Left hindlimb (tissue), 1 donor: Measurements from ENCODE around the gene PEX6.
A peak's percentile ranks its signal among the peaks of the same experiment; 100 is the strongest.

Source experiments
- DNase-seq: peaks from one replicate; pipeline ENCODE4 v3.0.0-alpha.2; 2018

Gene PEX6

DNA sequence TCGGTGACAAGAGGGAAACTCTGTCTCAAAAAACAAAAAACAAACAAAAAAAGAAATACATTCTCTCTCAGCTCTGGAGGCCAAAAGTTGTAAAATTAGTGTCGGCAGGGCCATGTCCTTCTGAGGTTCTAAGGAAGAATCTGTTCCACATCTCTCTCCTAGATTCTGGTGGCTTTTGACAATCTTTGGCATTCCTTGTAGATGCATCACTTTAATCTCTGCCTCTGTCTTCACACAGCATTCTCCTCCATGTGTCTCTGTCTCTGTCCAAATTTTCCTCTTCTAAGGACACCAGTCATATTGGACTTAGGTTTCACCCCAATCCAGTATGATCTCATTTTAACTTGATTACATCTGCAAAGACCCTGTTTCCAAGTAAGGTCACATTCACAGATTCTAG lies 14.5 kb upstream of the PEX6 start:
- DNase-seq: no peak

DNA sequence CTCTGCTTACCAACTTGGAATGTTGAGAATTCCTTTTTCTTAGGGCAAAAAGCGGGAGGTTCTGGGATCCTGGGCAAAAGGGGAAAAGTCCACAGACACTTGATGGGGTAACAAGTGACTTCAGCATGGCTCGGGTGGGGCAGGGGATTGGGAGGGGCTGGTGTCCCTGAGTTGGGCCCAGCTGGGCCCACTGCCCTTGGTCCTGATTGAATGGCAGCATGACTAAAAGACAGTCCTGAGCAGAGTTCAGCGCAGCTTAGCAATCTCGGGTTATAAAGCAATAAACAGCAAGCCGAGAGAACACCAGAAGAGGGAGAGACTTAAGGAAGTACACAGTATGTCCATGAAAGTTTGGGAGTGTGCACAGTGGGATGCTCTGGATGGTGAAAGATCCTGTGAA lies 10.9 kb upstream of the PEX6 start:
- no peak for DNase-seq

DNA sequence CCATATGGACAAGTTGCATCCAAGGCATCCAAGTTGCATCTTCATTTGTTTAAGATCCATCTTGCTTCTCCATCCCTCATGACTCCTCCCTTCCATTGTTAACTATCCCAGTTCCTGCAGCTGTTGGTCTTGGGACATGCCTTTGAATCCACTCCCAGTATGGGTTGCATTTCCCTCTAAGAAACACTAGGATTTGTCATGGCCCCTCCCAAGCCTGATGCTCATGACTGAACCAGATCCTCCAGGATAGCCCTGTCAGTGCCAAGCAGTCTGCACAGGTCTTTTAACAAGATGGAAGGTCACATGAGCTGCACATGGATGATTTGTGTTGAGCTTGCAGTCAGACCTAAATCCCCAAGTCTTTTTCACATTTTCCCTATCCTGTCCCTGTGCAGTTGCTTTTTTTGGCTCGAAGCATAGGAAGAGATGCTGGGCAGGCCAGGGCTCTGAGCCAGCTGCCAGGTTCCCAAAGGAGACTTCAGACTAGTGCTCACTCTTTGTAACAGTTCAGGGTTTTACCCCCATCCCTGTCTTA lies 9.6 kb upstream of the PEX6 start:
- no peak for DNase-seq

DNA sequence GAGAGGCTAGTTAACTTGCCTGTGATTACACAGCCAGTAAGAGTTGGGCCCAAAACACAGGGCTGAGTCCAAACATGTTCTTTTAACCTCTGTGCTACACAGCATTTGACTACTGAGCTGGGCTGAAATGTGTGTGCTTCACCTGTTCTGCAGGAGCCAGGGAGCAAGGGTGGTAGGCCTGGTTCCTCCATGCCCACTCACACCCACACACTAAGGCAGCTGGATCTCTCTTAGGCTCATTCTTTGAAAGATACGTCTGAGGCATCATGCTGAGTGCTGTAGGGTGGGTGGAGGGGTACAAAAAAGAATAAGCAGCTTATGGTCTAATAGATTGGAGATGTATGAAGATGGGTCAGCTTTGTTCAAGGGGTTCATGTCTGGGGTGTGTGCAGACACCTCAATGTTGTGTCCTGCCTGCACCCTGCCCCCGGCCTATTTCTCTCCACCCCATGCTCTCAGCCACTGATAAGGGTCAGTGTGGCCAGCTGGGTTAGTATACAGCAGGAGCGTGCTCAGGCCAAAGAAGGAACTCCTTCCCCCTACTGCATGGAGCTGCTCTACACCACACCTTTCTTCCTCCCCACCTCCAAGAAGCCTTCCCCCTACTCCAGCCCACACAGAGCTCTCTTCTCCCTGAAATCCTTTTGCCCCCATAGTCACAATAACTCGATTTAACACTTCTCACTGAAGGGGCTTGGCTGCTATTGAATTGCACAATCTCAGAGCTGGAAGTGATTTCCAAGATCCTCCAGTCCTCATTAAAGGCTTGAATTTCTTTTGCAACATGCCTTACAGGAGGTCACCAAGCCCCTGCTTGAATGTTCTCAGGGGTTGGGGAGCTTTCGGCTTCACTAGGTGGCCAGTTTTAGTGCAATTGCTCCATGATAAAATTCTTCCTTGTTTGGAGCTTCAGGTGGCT lies 8.8 kb upstream of the PEX6 start:
- no peak for DNase-seq

DNA sequence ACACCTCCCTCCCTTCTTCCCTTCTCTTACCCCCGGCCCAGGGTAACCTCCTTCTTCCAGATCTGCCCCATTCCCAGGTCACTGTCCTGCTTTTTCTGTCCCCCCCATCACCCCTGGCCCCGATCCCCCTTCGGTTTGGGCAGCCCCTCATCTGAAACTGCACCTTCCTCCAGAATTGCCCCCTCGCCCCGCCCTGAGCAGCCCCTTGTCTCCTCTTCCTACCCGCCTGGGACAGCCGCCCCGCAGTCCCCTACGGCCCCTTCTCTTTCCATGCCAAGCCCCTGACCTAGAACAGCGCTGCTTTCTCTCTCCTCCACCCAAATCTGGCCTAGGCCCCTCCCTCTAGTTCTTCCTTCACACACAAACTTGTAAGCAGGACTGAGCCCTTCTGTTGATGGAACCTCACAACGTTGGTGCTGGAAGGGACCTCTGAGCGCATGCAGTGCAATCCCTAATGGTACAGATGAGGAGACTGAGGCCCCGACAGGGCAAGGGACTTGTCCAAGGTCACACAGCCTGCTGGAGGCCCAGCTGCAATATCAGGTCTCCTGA lies 6.0 kb upstream of the PEX6 start:
- DNase-seq: no peak

DNA sequence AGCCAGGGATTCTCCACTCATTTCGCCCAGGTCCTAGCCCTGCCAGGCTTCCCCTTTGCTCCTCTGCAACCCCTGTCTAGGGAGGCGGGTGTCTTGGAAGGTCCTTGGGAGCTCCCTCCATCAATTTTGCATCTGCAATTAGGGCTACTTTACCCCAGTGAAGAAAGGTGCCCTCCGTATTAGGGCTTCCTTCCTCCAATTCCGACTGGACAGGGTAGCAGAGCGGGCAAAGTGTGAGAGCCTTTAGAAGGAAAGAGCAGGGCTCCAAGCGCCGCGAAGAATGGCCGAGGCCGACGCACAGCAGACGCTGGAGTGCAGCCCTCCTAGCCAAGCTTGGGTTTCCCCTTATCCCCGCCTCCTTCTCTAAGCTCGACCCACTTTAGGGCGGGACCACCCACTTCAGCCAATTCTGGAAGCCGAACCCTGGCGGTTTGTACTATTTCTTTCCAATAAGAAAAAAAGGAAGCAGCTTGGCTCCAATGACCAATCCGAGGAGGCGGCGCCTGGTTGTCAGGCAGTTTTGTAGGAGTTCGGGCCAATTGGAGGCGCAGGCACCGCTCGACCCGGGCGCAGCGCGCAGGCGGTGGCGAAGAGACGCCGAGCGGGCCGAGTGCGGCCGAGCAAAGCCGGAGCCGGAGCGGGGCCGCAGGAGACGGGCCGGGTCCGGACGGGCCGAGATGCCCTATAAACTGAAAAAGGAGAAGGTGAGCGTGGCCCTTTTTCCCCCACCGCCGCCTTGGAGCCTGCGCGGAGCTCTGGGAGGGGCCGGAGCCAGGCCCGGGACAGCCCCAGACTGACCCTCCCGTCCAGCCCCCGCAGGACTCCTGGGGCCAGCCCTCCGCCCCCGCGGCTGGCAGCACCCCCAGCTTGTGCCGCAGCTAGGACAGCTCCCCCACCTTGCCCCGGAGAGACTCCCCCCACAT lies 5.3 kb upstream of the PEX6 start, which contains the start of gene PPP2R5D:
Gene PPP2R5D (plus strand): TSS at position 570 of the 923 bp plus-strand sequence. CDS start 108 bp downstream, at position 678.
- peak; percentile 98 for DNase-seq

DNA sequence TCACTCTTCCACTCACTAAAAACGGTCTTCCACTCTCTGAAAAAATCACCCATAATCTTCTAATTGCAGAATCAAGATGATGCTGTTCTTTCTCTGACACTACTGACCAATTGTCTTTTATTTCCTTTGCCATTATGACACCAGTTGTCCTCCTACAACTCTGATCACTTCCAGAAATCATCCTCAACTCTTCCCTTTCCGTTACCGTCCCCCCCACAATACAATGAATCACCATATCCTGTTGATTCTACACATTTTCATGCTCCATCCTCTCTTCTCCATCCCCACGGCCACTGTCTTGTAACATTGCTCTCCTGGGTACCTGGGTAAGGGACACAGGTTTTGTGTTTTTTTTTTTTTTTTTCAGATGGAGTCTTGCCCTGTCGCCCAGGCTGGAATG lies 2.9 kb upstream of the PEX6 start:
- DNase-seq: no peak

DNA sequence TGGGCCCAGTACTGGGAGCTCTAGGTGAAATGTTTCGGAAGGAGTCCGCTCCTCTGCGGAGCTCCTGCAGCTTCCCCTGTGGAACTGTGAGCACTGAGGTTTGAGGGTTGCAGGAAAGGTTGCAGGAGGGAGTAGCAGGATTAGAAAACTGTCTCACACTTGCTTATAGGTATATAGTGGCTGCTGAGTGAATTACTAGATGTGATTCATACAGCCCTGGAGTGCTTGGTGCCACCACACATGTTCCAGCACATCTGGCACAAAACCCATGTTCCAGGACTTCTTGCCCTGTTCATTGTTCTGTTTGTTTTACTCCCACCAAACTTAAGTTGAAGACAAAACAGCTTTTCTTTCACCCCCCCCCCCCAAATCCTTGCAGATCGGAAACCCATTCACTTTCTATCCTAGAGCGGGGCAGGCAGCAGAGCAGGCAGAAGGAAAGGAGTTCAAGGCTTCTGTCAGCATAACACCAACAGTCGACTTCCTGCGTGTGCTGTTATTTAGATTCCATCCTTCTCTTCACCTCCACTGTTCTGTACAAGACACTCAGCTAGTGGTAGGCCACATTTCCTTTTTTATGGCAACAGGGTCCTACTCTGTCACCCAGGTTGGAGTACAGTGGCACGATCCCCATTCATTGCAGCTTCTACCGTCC lies 669 bp upstream of the PEX6 start:
- no peak for DNase-seq

DNA sequence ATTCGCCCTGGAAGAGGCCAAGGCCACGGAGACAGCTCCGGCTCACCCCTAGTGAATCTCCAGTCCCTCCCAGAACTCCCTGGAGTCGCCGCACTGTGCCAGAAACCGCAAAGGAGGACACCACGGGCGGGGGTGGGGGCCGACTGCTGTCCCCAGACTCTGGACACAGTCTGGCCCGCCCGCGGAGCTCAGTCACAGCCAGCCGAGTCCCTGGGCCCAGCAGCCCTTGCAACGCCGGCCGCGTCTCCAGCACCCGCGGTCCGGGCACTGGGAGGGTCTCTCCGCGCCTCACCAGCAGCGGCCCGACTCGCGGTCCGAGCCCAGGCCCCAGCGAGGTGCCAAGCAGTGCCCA lies 518 bp downstream of the PEX6 start:
- no peak for DNase-seq

DNA sequence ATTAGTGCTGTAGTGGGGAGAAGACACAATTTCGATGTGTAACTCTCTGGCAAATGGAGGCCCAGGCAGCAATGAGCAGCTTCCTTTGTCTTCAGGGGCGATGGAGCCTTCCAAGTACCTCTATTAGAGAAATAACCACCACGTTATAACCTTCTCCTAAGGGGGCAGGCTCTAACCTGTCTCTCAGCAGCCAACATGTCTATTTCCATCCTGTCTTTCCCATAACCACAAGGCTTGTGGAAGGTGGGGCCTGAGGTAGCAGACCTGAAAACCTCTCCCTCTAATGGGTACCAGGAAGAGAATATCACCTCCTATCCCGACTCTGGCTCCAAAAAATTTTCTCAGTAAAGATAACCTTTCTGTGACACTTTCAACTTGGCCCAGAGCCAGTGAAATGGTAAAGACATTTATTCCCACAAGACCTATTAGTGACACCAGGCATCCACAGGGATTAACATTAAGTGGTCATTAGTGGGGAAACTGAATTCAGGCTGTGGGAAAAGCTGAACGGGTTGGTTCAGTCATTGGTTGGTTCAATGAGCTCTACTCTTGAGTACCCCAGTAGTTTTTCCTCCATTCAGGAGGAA lies 4.0 kb downstream of the PEX6 start:
- DNase-seq: no peak

DNA sequence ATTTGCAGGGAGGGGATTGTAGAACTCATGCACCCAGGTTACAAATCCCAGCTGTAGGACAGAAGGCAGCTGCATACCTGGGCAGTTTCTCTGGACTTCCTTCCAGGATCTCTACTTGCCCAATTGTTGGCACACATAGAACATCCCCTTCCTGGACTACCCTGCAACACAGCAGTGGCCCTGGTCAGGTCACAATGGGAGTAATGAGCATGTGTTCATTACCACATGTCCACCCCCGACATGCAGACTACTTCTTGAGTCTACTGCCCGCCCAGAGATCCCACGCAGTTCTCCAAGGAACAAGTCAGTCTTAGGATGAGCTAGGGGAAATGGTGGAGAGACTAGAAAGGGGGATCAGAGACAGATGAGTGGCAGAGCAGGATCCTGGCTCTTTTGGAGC lies 5.1 kb downstream of the PEX6 start:
- no peak for DNase-seq

DNA sequence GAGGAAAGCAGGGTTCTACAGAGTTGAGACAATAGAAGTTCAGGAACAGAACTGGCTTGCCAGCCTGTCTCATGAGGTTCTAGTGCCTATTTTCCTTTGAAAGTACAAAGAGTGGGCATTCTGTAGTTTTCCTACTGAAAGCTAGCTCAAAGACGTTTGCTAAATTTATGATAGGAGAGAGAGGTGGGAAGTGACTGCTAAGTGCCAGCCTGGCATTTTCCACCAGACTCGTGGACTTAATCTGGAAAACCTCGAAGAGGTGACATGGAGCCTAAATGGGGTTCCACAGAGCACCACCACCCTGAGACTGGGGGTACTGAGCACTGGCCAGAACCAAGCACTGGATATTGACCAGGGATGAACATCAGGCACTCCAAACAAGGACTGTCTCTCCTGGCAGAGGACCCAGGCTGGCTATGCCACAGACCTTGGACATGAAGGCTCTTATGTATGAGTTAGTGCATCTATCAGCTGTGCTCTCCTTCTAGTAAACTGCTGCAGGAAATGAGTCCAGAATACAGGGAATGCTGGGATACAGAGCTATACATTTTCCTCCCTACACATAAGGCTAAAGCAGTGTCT lies 7.1 kb downstream of the PEX6 start:
- DNase-seq: no peak

DNA sequence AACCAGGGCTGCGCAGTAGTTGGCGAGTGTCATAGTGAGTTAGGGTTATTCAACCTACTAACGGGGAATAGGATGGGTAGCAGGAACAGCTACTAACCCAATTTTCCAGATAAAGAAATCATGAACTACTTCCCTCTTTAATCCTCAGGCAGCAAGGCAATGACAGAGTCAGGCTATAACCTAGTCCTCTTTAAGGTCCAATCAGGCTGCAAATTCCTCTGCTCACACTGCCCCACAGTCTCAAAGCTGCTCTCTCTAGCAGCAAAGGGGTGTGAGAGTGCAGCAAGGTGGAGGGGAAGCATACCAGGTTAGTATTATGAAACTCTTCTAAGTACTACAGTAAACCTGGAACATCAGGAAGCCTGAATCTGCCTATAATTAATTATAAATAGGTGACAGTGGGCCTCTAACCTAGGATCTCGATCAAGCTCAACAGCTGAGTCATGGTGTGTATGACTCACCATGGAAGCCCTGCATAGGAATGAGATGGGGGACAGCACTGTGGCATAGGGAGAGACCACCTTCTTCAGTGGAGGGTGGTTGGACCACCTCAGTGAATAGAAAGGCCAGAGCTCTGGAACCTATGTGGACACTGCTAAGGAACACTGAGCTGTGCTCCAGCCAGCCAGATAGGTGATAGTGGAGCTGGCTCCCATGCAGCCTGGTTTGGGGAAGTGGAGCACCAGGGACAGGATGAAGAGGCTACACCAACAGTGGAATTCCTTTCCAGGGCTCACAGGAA lies 7.9 kb downstream of the PEX6 start:
- no peak for DNase-seq

DNA sequence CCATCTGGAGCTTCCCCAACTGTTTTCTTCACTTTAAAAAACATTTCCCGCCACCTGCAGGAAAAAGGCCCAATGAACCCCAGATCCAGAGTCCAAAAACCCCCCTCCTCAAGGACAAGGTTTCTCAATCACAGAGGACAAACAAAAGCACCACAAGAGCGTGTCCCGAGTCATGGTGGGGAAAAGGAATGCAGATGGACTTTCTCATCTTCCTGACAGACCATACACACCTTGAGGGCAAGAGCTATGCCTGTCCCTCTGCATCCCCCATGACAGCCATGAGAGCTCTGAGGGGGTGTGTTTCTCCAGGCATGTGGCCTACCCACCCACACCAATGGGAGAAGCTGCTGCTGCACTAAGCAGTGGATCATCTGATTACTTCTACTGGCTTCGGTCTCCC lies 9.0 kb downstream of the PEX6 start:
- DNase-seq: no peak

DNA sequence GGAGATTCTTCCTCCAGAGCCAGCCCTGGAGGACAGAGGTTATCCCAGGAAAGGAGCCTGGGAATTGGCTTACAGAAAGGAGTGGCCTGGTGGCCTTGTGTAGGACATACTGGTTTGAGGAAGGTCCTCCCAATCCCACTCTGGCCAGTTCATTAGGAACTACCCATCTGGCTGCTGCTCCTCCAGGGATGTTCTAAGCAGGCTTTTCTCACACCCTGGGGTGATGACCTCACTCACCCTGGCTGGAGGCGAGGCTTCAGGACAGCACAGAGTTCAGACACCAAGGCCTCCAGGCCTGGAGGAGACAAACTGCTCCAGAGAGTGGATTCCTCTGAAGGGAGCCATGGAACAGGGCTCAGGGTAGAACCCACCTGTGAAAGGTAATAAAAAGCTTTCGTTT lies 9.6 kb downstream of the PEX6 start:
- DNase-seq: no peak

DNA sequence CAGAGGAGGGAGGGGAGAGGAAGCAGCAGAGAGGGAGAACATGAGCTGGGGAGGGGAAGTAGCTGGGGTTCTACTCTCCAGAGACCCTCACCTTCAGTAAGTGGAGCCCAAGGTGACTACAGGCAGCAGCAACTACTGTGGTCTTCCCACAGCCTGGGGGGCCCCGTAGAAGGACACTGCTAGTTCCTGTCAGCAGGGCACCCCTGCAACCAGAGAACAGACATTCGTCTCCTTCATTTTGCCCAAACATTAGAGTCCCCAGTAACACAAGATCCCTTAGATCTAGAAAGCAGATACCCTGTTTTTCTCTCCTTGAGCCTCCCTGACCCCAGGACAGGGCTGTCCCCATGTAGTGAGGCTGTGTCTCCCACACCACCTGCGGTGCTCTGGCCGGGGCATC lies 10.2 kb downstream of the PEX6 start:
- DNase-seq: no peak

DNA sequence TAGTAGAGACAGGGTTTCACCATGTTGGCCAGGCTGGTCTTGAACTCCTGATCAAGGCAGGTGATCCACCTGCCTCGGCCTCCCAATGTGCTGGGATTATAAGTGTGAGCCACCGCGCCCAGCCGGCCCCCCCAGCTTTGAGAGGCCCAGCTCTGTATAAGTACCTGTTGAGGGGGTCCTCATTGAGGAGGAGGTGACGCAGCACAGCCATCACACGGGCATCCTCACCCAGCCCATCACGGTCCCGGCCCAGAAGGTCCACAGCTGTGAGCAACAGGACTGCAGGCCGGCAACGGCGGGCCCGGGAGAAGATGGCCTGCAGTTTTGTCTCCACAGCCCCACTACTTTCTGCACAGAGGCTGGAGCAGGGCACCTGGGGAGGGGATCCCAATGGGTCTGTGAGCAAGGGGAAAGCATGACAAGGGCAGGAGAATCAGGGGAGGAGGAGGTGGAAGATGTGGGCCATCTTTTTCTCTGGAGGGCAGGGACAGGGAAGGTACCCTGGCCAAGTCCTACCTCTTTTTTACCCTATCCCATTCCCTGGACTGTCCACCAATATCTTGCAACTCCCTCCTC lies 10.8 kb downstream of the PEX6 start:
- DNase-seq: no peak

DNA sequence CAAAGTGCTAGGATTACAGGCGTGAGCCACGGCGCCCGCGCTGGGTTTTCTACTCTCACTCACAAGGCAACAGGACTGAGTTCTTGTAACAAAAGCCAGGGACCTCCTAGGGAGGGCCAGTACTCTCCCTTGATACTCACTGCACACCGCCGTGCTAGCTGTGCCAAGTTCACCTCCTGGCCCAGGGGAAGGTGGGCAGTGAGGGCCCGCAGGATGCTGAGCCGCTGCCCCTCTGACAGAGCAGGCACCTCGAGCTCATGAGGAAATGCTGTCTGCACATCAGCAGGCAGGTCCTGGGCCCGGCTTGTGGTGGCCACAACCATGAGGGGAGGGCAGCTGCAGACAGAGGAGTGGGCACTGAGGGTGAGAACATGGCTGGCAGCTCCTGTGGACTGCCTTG lies 11.8 kb downstream of the PEX6 start:
- no peak for DNase-seq

DNA sequence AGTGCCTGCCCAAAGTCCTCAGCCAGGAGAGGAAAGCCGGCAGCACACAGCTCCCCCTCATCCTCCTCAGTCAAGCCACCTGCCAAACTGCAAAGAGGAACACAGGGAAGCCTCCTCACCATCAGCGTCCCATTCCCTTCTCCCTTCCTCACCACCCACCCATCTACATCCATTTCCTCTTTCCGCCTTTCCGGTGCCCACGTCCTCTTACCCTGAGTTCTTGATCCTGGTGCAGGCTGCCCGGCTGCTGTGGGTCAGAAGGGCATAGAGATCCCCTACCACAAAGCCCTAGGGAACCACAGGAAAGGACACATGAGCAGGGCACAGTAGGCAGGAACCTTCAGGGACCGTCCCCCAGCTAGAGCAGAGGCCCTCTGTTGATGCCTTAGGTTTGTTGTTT lies 12.4 kb downstream of the PEX6 start:
- DNase-seq: no peak

DNA sequence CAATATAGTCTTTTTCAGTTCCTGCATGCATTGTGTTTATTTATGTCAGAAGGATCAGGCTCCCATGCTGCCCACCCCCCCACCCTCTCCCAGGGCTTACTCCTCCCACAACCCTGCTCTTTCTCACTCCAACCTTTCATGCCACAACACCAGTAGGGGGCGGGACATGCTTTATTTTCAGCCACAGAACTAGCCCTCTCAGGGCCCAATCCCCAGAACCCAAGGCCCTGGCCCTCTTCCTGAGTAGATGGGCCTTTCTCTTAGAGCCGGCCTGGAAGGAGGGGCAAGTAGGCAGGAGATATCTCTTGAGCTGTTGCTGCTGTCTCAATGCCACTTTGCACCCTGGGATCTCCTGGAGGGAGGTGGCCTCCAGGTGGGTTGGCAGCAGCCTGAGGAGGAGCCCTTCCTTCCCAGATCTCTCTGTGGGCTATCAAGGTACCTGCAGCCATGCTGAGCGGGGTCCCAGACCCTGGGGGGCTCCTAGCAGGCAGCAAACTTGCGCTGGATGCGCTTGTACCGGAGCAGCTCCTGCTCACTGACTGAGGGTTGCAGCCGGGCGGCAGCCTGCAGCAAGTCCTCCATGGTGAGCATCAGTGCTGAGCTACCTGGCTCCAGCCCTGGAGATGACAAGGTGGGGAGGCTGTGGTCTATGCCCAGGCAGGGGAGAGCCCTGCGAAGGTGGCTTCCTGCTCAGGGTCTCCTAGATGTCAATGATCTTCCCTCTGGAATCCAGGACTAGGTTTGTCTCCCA lies 15.0 kb downstream of the PEX6 start:
- DNase-seq: no peak
